Measurements from ENCODE around the gene ZDHHC13. TPM values are rescaled to one million over a fixed set of nuclear protein-coding genes. Genes with fewer than 3 reads are reported as not detected.

Gene ZDHHC13
- total and polyA plus RNA-seq, 2 of the 8 experiments (the other 6 are each of a cell fraction or from before 2014, with no cell fraction given), result 22.4 to 24.1 TPM

DNA sequence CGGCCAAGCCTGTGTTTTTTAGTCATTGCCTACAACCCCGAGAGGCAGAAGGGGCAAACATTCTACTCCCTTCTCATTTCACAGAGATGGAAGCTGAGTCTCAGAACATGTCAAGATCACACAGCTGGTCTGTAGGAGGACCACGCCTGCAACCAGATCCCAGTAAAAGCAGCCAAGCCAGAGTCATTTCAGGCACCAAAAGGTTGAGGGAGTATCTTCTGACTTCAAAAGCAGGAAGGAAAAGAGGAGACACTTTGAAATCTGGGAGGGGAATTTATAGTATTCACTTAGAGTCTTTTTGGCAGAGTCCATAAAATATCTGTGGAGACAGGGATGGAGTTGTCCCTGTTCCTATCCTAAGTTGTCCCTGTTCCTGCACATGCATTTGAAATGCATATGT, 17.9 kb upstream of the ZDHHC13 start:
- POLR2A ChIA-PET (ENCODE audit: partially characterized antibody), result no interaction called here
- Histone ChIP-seq H3K9ac (replicated peaks in 1 of 4; ENCODE audit: extremely low read depth in 1 of 4, low read depth in 3 of 4, low read length in 3 of 4) (no peak overlapping the region), H3K4me1 (replicated peaks in 1 of 4; ENCODE audit: control insufficient read depth in 3 of 4, insufficient read depth in 4 of 4, low read length in 3 of 4) (no peaks in the 10 kb centered on the region), H2AFZ (ENCODE audit: low read length) (no peak overlapping the region), H3K56ac (replicated peaks; ENCODE audit: insufficient read length, low read depth, low read length) (no peak overlapping the region), H3K4me2 (ENCODE audit: insufficient read depth in 1 of 2, low read depth in 2 of 2, low read length in 2 of 2) (no peak overlapping the region), H2BK15ac (ENCODE audit: low read length) (no peak overlapping the region), H3K9me3 (ENCODE audit: insufficient read depth in 2 of 2, low read depth in 1 of 2, low read length in 1 of 2) (no peaks in the 10 kb centered on the region), H3K18ac (ENCODE audit: extremely low read depth, low read length) (no peak overlapping the region), H4K91ac (replicated peaks; ENCODE audit: insufficient read length, low read length) (no peak overlapping the region), H4K8ac (ENCODE audit: extremely low read depth, insufficient read depth, low read length) (no peak overlapping the region), H2BK5ac (ENCODE audit: low read depth, low read length) (no peak overlapping the region), H3K4me3 (ENCODE audit: extremely low read depth in 1 of 4, insufficient read depth in 2 of 4, low read depth in 3 of 4, low read length in 4 of 4) (no peak overlapping the region), H3K79me2 (ENCODE audit: control insufficient read depth in 1 of 2, insufficient read depth in 2 of 2, low read length in 2 of 2) (no peaks in the 10 kb centered on the region), H3K23me2 (ENCODE audit: low read depth, low read length) (no peaks in the 10 kb centered on the region), H3K14ac (ENCODE audit: insufficient read length) (no peak overlapping the region), H3K4ac (replicated peaks; ENCODE audit: insufficient read length, low read depth, low read length) (no peak overlapping the region), H3K27me3 (replicated peaks in 1 of 4; ENCODE audit: control insufficient read depth in 3 of 4, extremely low read depth in 1 of 4, insufficient read depth in 3 of 4, low read length in 3 of 4) (no peaks in the 10 kb centered on the region), H3K23ac (ENCODE audit: insufficient read length) (no peak overlapping the region), H2BK20ac (ENCODE audit: low read length) (no peak overlapping the region), H3K79me1 (ENCODE audit: low read depth, low read length) (no peaks in the 10 kb centered on the region), H2BK120ac (replicated peaks; ENCODE audit: low read depth, low read length) (no peak overlapping the region), H4K20me1 (replicated peaks in 1 of 2; ENCODE audit: control insufficient read depth in 1 of 2, insufficient read depth in 2 of 2, low read length in 2 of 2) (no peaks in the 10 kb centered on the region), H4K5ac (ENCODE audit: insufficient read length, low read depth, low read length) (no peak overlapping the region), H3K36me3 (ENCODE audit: control insufficient read depth in 2 of 4, insufficient read depth in 4 of 4, low read length in 3 of 4) (no peaks in the 10 kb centered on the region; a peak in 1 of 8 replicates), H2BK12ac (ENCODE audit: low read depth, low read length) (no peak overlapping the region), H3K27ac (ENCODE audit: low read depth, low read length) (no peak overlapping the region), H2AK5ac (ENCODE audit: low read depth, low read length) (no peak overlapping the region)
- CTCF ChIA-PET (ENCODE audit: partially characterized antibody), result interaction anchor here (0.6 kb wide), 1 partner anchor 27 kb away, joined by 3 read pairs; no protein-coding TSS in a partner anchor
- no peak for TF ChIP-seq CTBP2 (IDR thresholded peaks at IDR 0.05; ENCODE audit: borderline replicate concordance, insufficient read depth, insufficient read length, low read length)
- 76% methylated on average over 3 of the region's 3 CpGs; no CpG with 5 or more reads in 1 of the 2 experiments for WGBS, 2 experiments (ENCODE audit: extremely low coverage in 1 of 2, insufficient coverage in 1 of 2, insufficient read length in 1 of 2, insufficient replicate concordance in 2 of 2, low coverage in 1 of 2, low lambda C conversion rate in 2 of 2, missing lambda C conversion rate in 1 of 2)
- DNase-seq (ENCODE audit: low read depth in 1 of 2, low spot score in 2 of 2), result no peak
- FAIRE-seq, result no peak
